NB4 (cell line): ENCODE measurements around the gene PDE6C.

Source experiments
- DNase-seq: peaks from one replicate; pipeline ENCODE4 v3.0.0; 2010; ENCODE audit warnings: low read depth
- H3K4me3 ChIP-seq: one replicate; pipeline ENCODE4 v1.5.1; 2011; ENCODE audit warnings: mild to moderate bottlenecking, low read depth, low read length, moderate library complexity
- CTCF ChIP-seq: IDR thresholded peaks from one replicate; pipeline ENCODE4 v1.5.1; 2012; ENCODE audit warnings: low read depth, low read length
- MAX ChIP-seq: IDR thresholded peaks from 2 replicates; pipeline ENCODE4 v1.6.1; 2011; ENCODE audit warnings: low read depth, low read length
- MYC ChIP-seq: IDR thresholded peaks from 2 replicates; pipeline ENCODE4 v1.6.1; 2011; ENCODE audit warnings: low read depth, low read length
- POLR2A ChIP-seq: IDR thresholded peaks from 2 replicates; pipeline ENCODE4 v1.6.1; 2011; ENCODE audit warnings: mild to moderate bottlenecking; ENCODE audit not compliant: insufficient read length; ENCODE audit errors: extremely low read depth

Gene PDE6C

GRCh38 chr10:93608421-93608820 is 3.9 kb upstream of the PDE6C start:
- no peak overlapping the region for H3K4me3 ChIP-seq
- TF ChIP-seq POLR2A (no peak), MYC (no peak), CTCF (no peak), MAX (no peak)
- DNase-seq: no peak

- DNase-seq: no peak
- TF ChIP-seq CTCF (no peak), POLR2A (no peak), MAX (no peak), MYC (no peak)
- no peak overlapping the region for H3K4me3 ChIP-seq
Measured at GRCh38 chr10:93613126-93613525, 789 bp downstream of the PDE6C start.

- TF ChIP-seq POLR2A (no peak), MYC (no peak)
- no peak for DNase-seq
- H3K4me3 ChIP-seq: no peak overlapping the region
Measured at GRCh38 chr10:93614101-93614825, 1.9 kb downstream of the PDE6C start.

GRCh38 chr10:93615576-93616235 is 3.4 kb downstream of the PDE6C start:
- peak; percentile 69 for DNase-seq
- TF ChIP-seq MYC: no peak
- no peak for TF ChIP-seq CTCF
- no peak for TF ChIP-seq MAX
- no peak for TF ChIP-seq POLR2A
- no peak overlapping the region for H3K4me3 ChIP-seq

GRCh38 chr10:93620925-93621324 is 8.6 kb downstream of the PDE6C start:
- no peak for DNase-seq

More at GRCh38 chr10:93620925-93621324, 8.6 kb downstream of the PDE6C start:
- TF ChIP-seq MYC: no peak
- no peak for TF ChIP-seq POLR2A
- TF ChIP-seq MAX: no peak
- TF ChIP-seq CTCF: no peak
- H3K4me3 ChIP-seq: no peak overlapping the region
